HepG2 (cell line): Measurements from ENCODE around the gene FOCAD. TPM values are rescaled to one million over a fixed set of nuclear protein-coding genes. Genes with fewer than 3 reads are reported as not detected.

Source experiments
- CREB3 ChIP-seq: sonication (generic); formaldehyde crosslinking; IDR thresholded peaks from 2 replicates; pipeline ENCODE4 v1.5.0; 2020; ENCODE audit warnings: missing genetic modification reagents
- GABPB1 ChIP-seq: IDR thresholded peaks from 2 replicates; pipeline ENCODE4 v1.6.1; 2016; ENCODE audit warnings: mild to moderate bottlenecking, missing genetic modification reagents, moderate library complexity, missing compliant biosample characterization
- NCOA5 ChIP-seq: sonication (generic); formaldehyde crosslinking; IDR thresholded peaks from 2 replicates; pipeline ENCODE4 v1.4.0; 2020; ENCODE audit warnings: missing genetic modification reagents
- RAD21 ChIP-seq: fragments of 450-650 bp; formaldehyde crosslinking; IDR thresholded peaks from 2 replicates; pipeline ENCODE4 v1.5.0; 2020; ENCODE audit warnings: mild to moderate bottlenecking
- RBM22 ChIP-seq: fragments of 200-400 bp; formaldehyde crosslinking; optimal IDR thresholded peaks from 2 replicates; pipeline ENCODE3; 2017; ENCODE audit warnings: mild to moderate bottlenecking, low read length, moderate library complexity
- RXRB ChIP-seq: IDR thresholded peaks from 2 replicates; pipeline ENCODE4 v1.6.1; 2016; ENCODE audit warnings: borderline replicate concordance, missing genetic modification reagents, missing compliant biosample characterization
- SP1 ChIP-seq, 2 experiments: fragments of 450-650 bp in 1 of 2; sonication (generic) in 1 of 2; formaldehyde crosslinking in 1 of 2; IDR thresholded peaks; 2 replicates each; pipeline versions ENCODE4 v1.4.0 to v1.6.1; 2016 to 2020; ENCODE audit warnings: missing genetic modification reagents in 1 of 2
- ZNF10 ChIP-seq: sonication (generic); formaldehyde crosslinking; IDR thresholded peaks from 2 replicates; pipeline ENCODE4 v1.4.0; 2020; ENCODE audit warnings: mild to moderate bottlenecking, low read depth, missing genetic modification reagents, borderline replicate concordance
- ZNF280B ChIP-seq: sonication (generic); formaldehyde crosslinking; IDR thresholded peaks from 2 replicates; pipeline ENCODE4 v1.5.0; 2020; ENCODE audit warnings: missing genetic modification reagents, mild to moderate bottlenecking, borderline replicate concordance
- ZNF44 ChIP-seq: sonication (generic); formaldehyde crosslinking; IDR thresholded peaks from 2 replicates; pipeline ENCODE4 v1.5.1; 2020; ENCODE audit warnings: mild to moderate bottlenecking, missing genetic modification reagents
- ZNF557 ChIP-seq: sonication (generic); formaldehyde crosslinking; IDR thresholded peaks from 2 replicates; pipeline ENCODE4 v1.4.0; 2020; ENCODE audit warnings: missing genetic modification reagents
- ZNF577 ChIP-seq: sonication (generic); formaldehyde crosslinking; IDR thresholded peaks from 2 replicates; pipeline ENCODE4 v1.4.0; 2020; ENCODE audit warnings: mild to moderate bottlenecking, low read depth, missing genetic modification reagents, borderline replicate concordance
- ZNF607 ChIP-seq: sonication (generic); formaldehyde crosslinking; IDR thresholded peaks from 2 replicates; pipeline ENCODE4 v1.5.1; 2020; ENCODE audit warnings: missing genetic modification reagents, mild to moderate bottlenecking, borderline replicate concordance
- ZNF614 ChIP-seq: IDR thresholded peaks from 2 replicates; pipeline ENCODE4 v1.6.1; 2018; ENCODE audit warnings: missing biosample characterization, missing genetic modification reagents, inconsistent platforms, borderline replicate concordance
- ZNF629 ChIP-seq: sonication (generic); formaldehyde crosslinking; conservative IDR thresholded peaks from 2 replicates; pipeline ENCODE4 v1.5.0; 2020; ENCODE audit warnings: missing genetic modification reagents
- ZNF672 ChIP-seq: sonication (generic); formaldehyde crosslinking; IDR thresholded peaks from 2 replicates; pipeline ENCODE4 v1.8.1; 2022; ENCODE audit warnings: missing genetic modification reagents
- ZNF83 ChIP-seq: sonication (generic); formaldehyde crosslinking; IDR thresholded peaks from 2 replicates; pipeline ENCODE4 v1.4.0; 2020; ENCODE audit warnings: missing genetic modification reagents, mild to moderate bottlenecking, borderline replicate concordance
- polyA plus RNA-seq, 8 experiments: library from polyadenylated mRNA; depleted of rRNA in 3 of 8; stranded (reverse) in 7 of 8; unstranded in 1 of 8; fragments of >200 nt; fragmentation: Illumina TruSeq in 4 of 8; extraction: Trizol in 4 of 8; gene quantifications; 2 replicates each; pipeline versions ENCODE4 v1.2.1 to v1.2.3, GENCODE V29; 2011 to 2016; ENCODE audit warnings: low read depth in 4 of 8, missing spikeins in 1 of 8, mixed read lengths in 1 of 8; ENCODE audit not compliant: insufficient read depth in 1 of 8
- total RNA-seq, 5 experiments: library from RNA; depleted of rRNA; stranded (reverse); fragments of >200 nt; fragmentation: Illumina TruSeq; extraction: Trizol; gene quantifications; 2 replicates each; pipeline ENCODE4 v1.2.3, GENCODE V29; 2016; ENCODE audit warnings: low read depth in 1 of 5
- TF ChIP-seq, protein P1 (sequence below): sonication (generic); formaldehyde crosslinking; IDR thresholded peaks from 2 replicates; pipeline ENCODE4 v1.5.1; 2020; ENCODE audit warnings: missing genetic modification reagents, mild to moderate bottlenecking, borderline replicate concordance
- TF ChIP-seq, protein P2 (sequence below): sonication (generic); formaldehyde crosslinking; IDR thresholded peaks from 2 replicates; pipeline ENCODE4 v1.4.0; 2020; ENCODE audit warnings: missing genetic modification reagents, mild to moderate bottlenecking, borderline replicate concordance
- TF ChIP-seq, protein P3 (sequence below), 2 experiments: sonication (generic) in 1 of 2; formaldehyde crosslinking in 1 of 2; IDR thresholded peaks; 2 replicates each; pipeline versions ENCODE4 v1.5.1 to v1.6.1; 2011 to 2020; ENCODE audit warnings: borderline replicate concordance in 1 of 2, low read depth in 1 of 2, low read length in 1 of 2, mild to moderate bottlenecking in 1 of 2, missing genetic modification reagents in 1 of 2, moderate library complexity in 1 of 2

FOCAD gene
- total and polyA plus RNA-seq, 2 of the 13 experiments (the other 11 are each of a cell fraction or from before 2014, with no cell fraction given) = 18.0 to 31.1 TPM

DNA sequence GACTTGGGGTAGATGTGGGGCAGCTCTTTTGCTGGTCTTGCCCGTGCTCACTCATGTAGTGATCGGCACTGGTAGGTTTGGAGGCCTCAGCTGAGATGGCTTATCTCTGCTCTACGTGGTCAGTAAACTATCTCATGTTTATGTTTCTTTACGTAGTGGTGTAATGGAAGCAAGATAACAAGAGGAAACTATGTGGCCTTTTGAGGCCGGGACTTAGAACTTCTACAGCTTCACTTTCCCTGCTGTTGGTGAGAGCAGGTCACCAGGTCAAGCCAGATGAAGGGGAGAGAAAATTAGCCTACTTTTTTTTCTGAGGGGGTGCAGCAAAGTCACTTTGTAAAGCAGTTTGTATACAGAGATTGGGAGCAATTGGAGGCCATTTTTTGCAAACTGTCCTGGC is 8.5 kb downstream of the FOCAD start (continued):
- TF ChIP-seq ZNF10 (CRISPR knock-in tag) (no peak), CREB3 (CRISPR knock-in tag) (no peak), ZNF557 (no peak), ZNF672 (no peak), RAD21 (CRISPR knock-in tag) (no peak), ZNF280B (no peak), ZNF629 (CRISPR knock-in tag) (no peak; the same call in 1 of the 2 replicates), ZNF614 (CRISPR knock-in tag) (peak; percentile 90), ZNF83 (CRISPR knock-in tag) (no peak), SP1 (IDR thresholded peaks at IDR 0.05) (no peak), SP1 (CRISPR knock-in tag; IDR thresholded peaks at IDR 0.05) (no peak), ZNF577 (CRISPR knock-in tag) (no peak), NCOA5 (CRISPR knock-in tag) (no peak), RBM22 (no peak), RXRB (CRISPR knock-in tag) (peak; percentile 67; the same call in 1 of the 2 replicates), ZNF44 (CRISPR knock-in tag) (no peak), GABPB1 (CRISPR knock-in tag) (no peak), ZNF607 (CRISPR knock-in tag) (no peak)
- TF ChIP-seq, protein P1, sequence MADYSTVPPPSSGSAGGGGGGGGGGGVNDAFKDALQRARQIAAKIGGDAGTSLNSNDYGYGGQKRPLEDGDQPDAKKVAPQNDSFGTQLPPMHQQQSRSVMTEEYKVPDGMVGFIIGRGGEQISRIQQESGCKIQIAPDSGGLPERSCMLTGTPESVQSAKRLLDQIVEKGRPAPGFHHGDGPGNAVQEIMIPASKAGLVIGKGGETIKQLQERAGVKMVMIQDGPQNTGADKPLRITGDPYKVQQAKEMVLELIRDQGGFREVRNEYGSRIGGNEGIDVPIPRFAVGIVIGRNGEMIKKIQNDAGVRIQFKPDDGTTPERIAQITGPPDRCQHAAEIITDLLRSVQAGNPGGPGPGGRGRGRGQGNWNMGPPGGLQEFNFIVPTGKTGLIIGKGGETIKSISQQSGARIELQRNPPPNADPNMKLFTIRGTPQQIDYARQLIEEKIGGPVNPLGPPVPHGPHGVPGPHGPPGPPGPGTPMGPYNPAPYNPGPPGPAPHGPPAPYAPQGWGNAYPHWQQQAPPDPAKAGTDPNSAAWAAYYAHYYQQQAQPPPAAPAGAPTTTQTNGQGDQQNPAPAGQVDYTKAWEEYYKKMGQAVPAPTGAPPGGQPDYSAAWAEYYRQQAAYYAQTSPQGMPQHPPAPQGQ = no peak
- TF ChIP-seq, protein P2, sequence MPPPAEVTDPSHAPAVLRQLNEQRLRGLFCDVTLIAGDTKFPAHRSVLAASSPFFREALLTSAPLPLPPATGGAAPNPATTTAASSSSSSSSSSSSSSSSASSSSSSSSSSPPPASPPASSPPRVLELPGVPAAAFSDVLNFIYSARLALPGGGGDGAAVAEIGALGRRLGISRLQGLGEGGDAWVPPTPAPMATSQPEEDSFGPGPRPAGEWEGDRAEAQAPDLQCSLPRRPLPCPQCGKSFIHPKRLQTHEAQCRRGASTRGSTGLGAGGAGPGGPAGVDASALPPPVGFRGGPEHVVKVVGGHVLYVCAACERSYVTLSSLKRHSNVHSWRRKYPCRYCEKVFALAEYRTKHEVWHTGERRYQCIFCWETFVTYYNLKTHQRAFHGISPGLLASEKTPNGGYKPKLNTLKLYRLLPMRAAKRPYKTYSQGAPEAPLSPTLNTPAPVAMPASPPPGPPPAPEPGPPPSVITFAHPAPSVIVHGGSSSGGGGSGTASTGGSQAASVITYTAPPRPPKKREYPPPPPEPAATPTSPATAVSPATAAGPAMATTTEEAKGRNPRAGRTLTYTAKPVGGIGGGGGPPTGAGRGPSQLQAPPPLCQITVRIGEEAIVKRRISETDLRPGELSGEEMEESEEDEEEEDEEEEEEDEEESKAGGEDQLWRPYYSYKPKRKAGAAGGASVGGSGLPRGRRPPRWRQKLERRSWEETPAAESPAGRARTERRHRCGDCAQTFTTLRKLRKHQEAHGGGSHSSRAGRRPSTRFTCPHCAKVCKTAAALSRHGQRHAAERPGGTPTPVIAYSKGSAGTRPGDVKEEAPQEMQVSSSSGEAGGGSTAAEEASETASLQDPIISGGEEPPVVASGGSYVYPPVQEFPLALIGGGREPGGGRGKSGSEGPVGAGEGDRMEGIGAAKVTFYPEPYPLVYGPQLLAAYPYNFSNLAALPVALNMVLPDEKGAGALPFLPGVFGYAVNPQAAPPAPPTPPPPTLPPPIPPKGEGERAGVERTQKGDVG (CRISPR knock-in tag) = no peak
- TF ChIP-seq, protein P3, sequence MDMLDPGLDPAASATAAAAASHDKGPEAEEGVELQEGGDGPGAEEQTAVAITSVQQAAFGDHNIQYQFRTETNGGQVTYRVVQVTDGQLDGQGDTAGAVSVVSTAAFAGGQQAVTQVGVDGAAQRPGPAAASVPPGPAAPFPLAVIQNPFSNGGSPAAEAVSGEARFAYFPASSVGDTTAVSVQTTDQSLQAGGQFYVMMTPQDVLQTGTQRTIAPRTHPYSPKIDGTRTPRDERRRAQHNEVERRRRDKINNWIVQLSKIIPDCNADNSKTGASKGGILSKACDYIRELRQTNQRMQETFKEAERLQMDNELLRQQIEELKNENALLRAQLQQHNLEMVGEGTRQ (IDR thresholded peaks at IDR 0.05; ENCODE audit: low read depth, low read length) = no peak
- TF ChIP-seq, protein P3 (CRISPR knock-in tag; IDR thresholded peaks at IDR 0.05; ENCODE audit: borderline replicate concordance) = no peak
